OCI-LY3 (cell line): ENCODE results near the gene MTMR10.

ENCODE experiments used
- CTCF ChIP-seq: fragments of 200-600, 300-600 bp; sonication (generic); IDR thresholded peaks from 2 replicates; pipeline ENCODE4 v1.5.1; 2014; ENCODE audit warnings: antibody characterized with exemption, low read length, low read depth
- EZH2phosphoT487 ChIP-seq: fragments of 200-600 bp; shearing (Covaris generic); IDR thresholded peaks from 2 replicates; pipeline ENCODE4 v1.6.1; 2018; ENCODE audit warnings: antibody characterized with exemption, mixed run types, low read depth

GRCh38 chr15:30985081-30985531 is 6.3 kb downstream of the MTMR10 start:
- TF ChIP-seq CTCF (no peak), EZH2phosphoT487 (no peak)
